H1 (cell line): ENCODE measurements around the gene PRICKLE2. TPM values are rescaled to one million over a fixed set of nuclear protein-coding genes. Genes with fewer than 3 reads are reported as not detected.

ENCODE experiments used
- CTCF ChIA-PET: fragments of 300-600 bp; sonication (Branson Sonifier 250); formaldehyde crosslinking; loops from one replicate; lab custom pipeline; 2021; ENCODE audit not compliant: partially characterized antibody; lab: Charles Lee
- POLR2A ChIA-PET: fragments of 300-600 bp; sonication (Branson Sonifier 250); formaldehyde crosslinking; loops from one replicate; lab custom pipeline; 2021; ENCODE audit warnings: inconsistent platforms; ENCODE audit not compliant: partially characterized antibody; lab: Charles Lee
- DNase-seq, 2 experiments: peaks; one replicate each; pipeline versions ENCODE4 v3.0.0 to v3.0.0-alpha.2; 2010 to 2022; ENCODE audit warnings: low spot score in 2 of 2, low read depth in 1 of 2, mixed read lengths in 1 of 2
- FAIRE-seq: peaks from 2 replicates; lab custom pipeline; 2011; peaks lifted over from hg19 to GRCh38; lab: Jason Lieb, UNC
- H2AFZ ChIP-seq: 2 replicates; pipeline ENCODE4 v1.8.1; 2012; ENCODE audit warnings: low read length, inconsistent platforms
- H2AK5ac ChIP-seq: 2 replicates; pipeline ENCODE4 v1.6.1; 2013; ENCODE audit warnings: low read depth, low read length
- H2BK120ac ChIP-seq: replicated peaks from 2 replicates; pipeline ENCODE3; 2013; ENCODE audit warnings: low read depth, low read length, inconsistent platforms
- H2BK12ac ChIP-seq: 2 replicates; pipeline ENCODE4 v1.6.1; 2013; ENCODE audit warnings: low read depth, low read length
- H2BK15ac ChIP-seq: 2 replicates; pipeline ENCODE4 v1.6.1; 2013; ENCODE audit warnings: low read length
- H2BK20ac ChIP-seq: 2 replicates; pipeline ENCODE4 v1.6.1; 2013; ENCODE audit warnings: low read length
- H2BK5ac ChIP-seq: 2 replicates; pipeline ENCODE4 v1.6.1; 2013; ENCODE audit warnings: low read depth, low read length
- H3K14ac ChIP-seq: 2 replicates; pipeline ENCODE4 v1.6.1; 2013; ENCODE audit warnings: inconsistent platforms; ENCODE audit not compliant: insufficient read length
- H3K18ac ChIP-seq: 2 replicates; pipeline ENCODE4 v1.6.1; 2013; ENCODE audit warnings: low read length; ENCODE audit errors: extremely low read depth
- H3K23ac ChIP-seq: 2 replicates; pipeline ENCODE4 v1.6.1; 2013; ENCODE audit warnings: inconsistent platforms; ENCODE audit not compliant: insufficient read length
- H3K23me2 ChIP-seq: 2 replicates; pipeline ENCODE4 v1.6.1; 2013; ENCODE audit warnings: low read depth, low read length
- H3K27ac ChIP-seq: 2 replicates; pipeline ENCODE4 v1.6.1; 2011; ENCODE audit warnings: low read depth, low read length, inconsistent platforms
- H3K27me3 ChIP-seq, 4 experiments: replicated peaks in 1 of 4; 1 replicate in 1 of 4; 2 replicates in 3 of 4; pipeline versions ENCODE4 v1.6.1 to v1.8.1; 2011 to 2013; ENCODE audit warnings: low read length in 3 of 4, mild to moderate bottlenecking in 3 of 4, inconsistent platforms in 2 of 4, mixed read lengths in 2 of 4, moderate library complexity in 1 of 4; ENCODE audit not compliant: control insufficient read depth in 3 of 4, insufficient read depth in 3 of 4; ENCODE audit errors: extremely low read depth in 1 of 4
- H3K36me3 ChIP-seq, 4 experiments: 2 replicates each; pipeline versions ENCODE4 v1.6.1 to v1.8.1; 2011 to 2013; ENCODE audit warnings: mild to moderate bottlenecking in 4 of 4, low read length in 3 of 4, moderate library complexity in 2 of 4, control low read depth in 1 of 4, inconsistent platforms in 1 of 4; ENCODE audit not compliant: insufficient read depth in 4 of 4, control insufficient read depth in 2 of 4
- H3K4ac ChIP-seq: replicated peaks from 2 replicates; pipeline ENCODE3; 2013; ENCODE audit warnings: low read length, low read depth, mixed read lengths, inconsistent platforms; ENCODE audit not compliant: insufficient read length
- H3K4me1 ChIP-seq, 4 experiments: replicated peaks in 1 of 4; 1 replicate in 1 of 4; 2 replicates in 3 of 4; pipeline versions ENCODE4 v1.6.1 to v1.8.1; 2011 to 2013; ENCODE audit warnings: low read length in 3 of 4, inconsistent platforms in 2 of 4, mixed read lengths in 1 of 4; ENCODE audit not compliant: insufficient read depth in 4 of 4, control insufficient read depth in 3 of 4
- H3K4me2 ChIP-seq, 2 experiments: 2 replicates each; pipeline versions ENCODE4 v1.6.1 to v1.8.1; 2011 to 2013; ENCODE audit warnings: low read depth in 2 of 2, low read length in 2 of 2, control low read depth in 1 of 2, inconsistent platforms in 1 of 2, mild to moderate bottlenecking in 1 of 2; ENCODE audit not compliant: insufficient read depth in 1 of 2
- H3K4me3 ChIP-seq, 4 experiments: fragments of 200-600, 300-600 bp in 1 of 4; sonication (generic), shearing (Covaris generic), sonication (Bioruptor Twin) in 1 of 4; 2 replicates each; pipeline versions ENCODE4 v1.5.1 to v1.8.1; 2011 to 2016; ENCODE audit warnings: low read length in 4 of 4, low read depth in 3 of 4, control low read depth in 2 of 4, inconsistent platforms in 2 of 4, mild to moderate bottlenecking in 2 of 4, mixed read lengths in 1 of 4, moderate library complexity in 1 of 4; ENCODE audit not compliant: insufficient read depth in 2 of 4; ENCODE audit errors: extremely low read depth in 1 of 4
- H3K56ac ChIP-seq: replicated peaks from 2 replicates; pipeline ENCODE3; 2013; ENCODE audit warnings: low read depth, mild to moderate bottlenecking, mixed read lengths, low read length, inconsistent platforms; ENCODE audit not compliant: insufficient read length
- H3K79me1 ChIP-seq: 2 replicates; pipeline ENCODE4 v1.6.1; 2013; ENCODE audit warnings: low read depth, low read length, control low read depth
- H3K79me2 ChIP-seq, 2 experiments: 2 replicates each; pipeline versions ENCODE4 v1.6.1 to v1.8.1; 2012 to 2013; ENCODE audit warnings: low read length in 2 of 2, mild to moderate bottlenecking in 2 of 2, inconsistent platforms in 1 of 2; ENCODE audit not compliant: insufficient read depth in 2 of 2, control insufficient read depth in 1 of 2
- H3K9ac ChIP-seq, 4 experiments: replicated peaks in 1 of 4; 1 replicate in 1 of 4; 2 replicates in 3 of 4; pipeline versions ENCODE4 v1.6.1 to v1.8.1; 2011 to 2013; ENCODE audit warnings: low read depth in 3 of 4, low read length in 3 of 4, control low read depth in 2 of 4, mild to moderate bottlenecking in 2 of 4, moderate library complexity in 2 of 4, inconsistent platforms in 1 of 4; ENCODE audit errors: extremely low read depth in 1 of 4
- H3K9me3 ChIP-seq, 2 experiments: 2 replicates each; pipeline versions ENCODE4 v1.6.1 to v1.8.1; 2012 to 2013; ENCODE audit warnings: mild to moderate bottlenecking in 2 of 2, moderate library complexity in 2 of 2, control low read depth in 1 of 2, inconsistent platforms in 1 of 2, low read depth in 1 of 2, low read length in 1 of 2, mixed read lengths in 1 of 2; ENCODE audit not compliant: insufficient read depth in 2 of 2
- H4K20me1 ChIP-seq, 2 experiments: replicated peaks in 1 of 2; 2 replicates each; pipeline versions ENCODE3 to v1.8.1; 2011 to 2013; ENCODE audit warnings: inconsistent platforms in 2 of 2, low read length in 2 of 2, mild to moderate bottlenecking in 1 of 2; ENCODE audit not compliant: insufficient read depth in 2 of 2, control insufficient read depth in 1 of 2
- H4K5ac ChIP-seq: 2 replicates; pipeline ENCODE4 v1.6.1; 2013; ENCODE audit warnings: low read length, low read depth, mixed read lengths, inconsistent platforms; ENCODE audit not compliant: insufficient read length
- H4K8ac ChIP-seq: 2 replicates; pipeline ENCODE4 v1.8.0; 2013; ENCODE audit warnings: mild to moderate bottlenecking, moderate library complexity, low read length, inconsistent platforms; ENCODE audit not compliant: insufficient read depth; ENCODE audit errors: extremely low read depth
- H4K91ac ChIP-seq: replicated peaks from 2 replicates; pipeline ENCODE3; 2013; ENCODE audit warnings: low read length, mixed read lengths, inconsistent platforms; ENCODE audit not compliant: insufficient read length
- BCL11A ChIP-seq, 2 experiments: IDR thresholded peaks; one replicate each; pipeline ENCODE4 v1.6.1; 2011; ENCODE audit warnings: low read depth in 2 of 2, low read length in 2 of 2, mild to moderate bottlenecking in 2 of 2
- CBX8 ChIP-seq: fragments of 300-800, 300-1000 bp; sonication (generic); IDR thresholded peaks from 2 replicates; pipeline ENCODE4 v1.7.1; 2016; ENCODE audit warnings: low read depth, low read length, borderline replicate concordance
- CEBPB ChIP-seq: IDR thresholded peaks from 2 replicates; pipeline ENCODE4 v1.6.1; 2012; ENCODE audit warnings: low read depth, low read length
- EZH2 ChIP-seq: fragments of 200-600 bp; sonication (generic); IDR thresholded peaks from 2 replicates; pipeline ENCODE4 v1.7.1; 2012; ENCODE audit warnings: low read depth, mild to moderate bottlenecking, moderate library complexity, low read length, inconsistent platforms; ENCODE audit not compliant: severe bottlenecking
- GTF2F1 ChIP-seq: IDR thresholded peaks from 2 replicates; pipeline ENCODE4 v1.6.1; 2012; ENCODE audit warnings: low read depth, low read length, improper control_type of control experiment, borderline replicate concordance
- POLR2AphosphoS5 ChIP-seq: IDR thresholded peaks from 2 replicates; pipeline ENCODE4 v1.6.1; 2011; ENCODE audit warnings: low read depth, low read length
- TBP ChIP-seq: IDR thresholded peaks from 2 replicates; pipeline ENCODE4 v1.6.1; 2011; ENCODE audit warnings: low read depth, low read length, improper control_type of control experiment
- TEAD4 ChIP-seq: IDR thresholded peaks from 2 replicates; pipeline ENCODE4 v1.6.1; 2012; ENCODE audit warnings: low read depth, low read length, inconsistent platforms, mixed read lengths
- WGBS, 2 experiments: shearing (Covaris generic) in 1 of 2; methylation state at CpG; one replicate each; pipeline versions ENCODE4 v1.1.6 to v1.1.7; 2013 to 2015; ENCODE audit warnings: low lambda C conversion rate in 2 of 2, mixed read lengths in 2 of 2, inconsistent platforms in 1 of 2, low coverage in 1 of 2, missing lambda C conversion rate in 1 of 2; ENCODE audit not compliant: insufficient replicate concordance in 2 of 2, insufficient coverage in 1 of 2, insufficient read length in 1 of 2; ENCODE audit errors: extremely low coverage in 1 of 2, missing lambda C conversion rate in 1 of 2; 5-methylcytosine and 5-hydroxymethylcytosine counted together
- polyA plus RNA-seq, 7 experiments: library from polyadenylated mRNA; depleted of rRNA in 3 of 7; stranded (reverse) in 5 of 7; unstranded in 2 of 7; fragments of >200 nt in 5 of 7; fragments of 200-250 nt in 2 of 7; gene quantifications; 1 replicate in 5 of 7; 2 replicates in 1 of 7; 4 replicates in 1 of 7; pipeline versions ENCODE4 v1.2.1 to v1.2.3, GENCODE V29; 2011 to 2013; ENCODE audit warnings: missing spikeins in 2 of 7, mixed read lengths in 2 of 7
- total RNA-seq: library from RNA; stranded (reverse); fragmentation: NEBNext Ultra II Directional; extraction: Animal tissue kit (Norgen Biotek cat#: 25700); gene quantifications from 2 replicates; pipeline ENCODE4 v1.2.1, GENCODE V29; 2021

Gene PRICKLE2
- total and polyA plus RNA-seq, 2 of the 8 experiments (the other 6 are each of a cell fraction or from before 2014, with no cell fraction given): 2.9 to 8.0 TPM

- H3K27ac ChIP-seq: no peak overlapping the region
- H3K9ac ChIP-seq: no peak overlapping the region; a peak in 1 of 7 replicates
- 89% methylated on average over 4 of the region's 4 CpGs; no CpG with 5 or more reads in 1 of the 2 experiments for WGBS, 2 experiments
Observed at GRCh38 chr3:64163755-64164148, 61.5 kb downstream of the PRICKLE2 start.

More at GRCh38 chr3:64163755-64164148, 61.5 kb downstream of the PRICKLE2 start:
- CTCF ChIA-PET: interaction anchor here (0.6 to 3.2 kb wide), 12 partner anchors 11 to 145 kb away, joined by 3 to 21 read pairs (median 3); no protein-coding TSS in a partner anchor
- H2AFZ ChIP-seq: no peak overlapping the region
- no peak overlapping the region for H4K91ac ChIP-seq
- H3K14ac ChIP-seq: no peak overlapping the region
- no peaks in the 10 kb centered on the region for H3K27me3 ChIP-seq
- peaks cover 3 to 22% (median 15%) of the 10 kb centered on the region in 4 experiments; a peak in 5 of 7 replicates for H3K4me1 ChIP-seq
- H4K8ac ChIP-seq: no peak overlapping the region
- no peak for DNase-seq
- no peaks in the 10 kb centered on the region for H4K20me1 ChIP-seq
- H3K79me2 ChIP-seq: no peaks in the 10 kb centered on the region
- H2BK20ac ChIP-seq: no peak overlapping the region
- 0 out of 2 replicates have a peak overlapping the region, but pooled peaks have one; percentile 41 for H2BK12ac ChIP-seq
- no peak overlapping the region for H3K23ac ChIP-seq
- H2AK5ac ChIP-seq: no peak overlapping the region
- no peak for FAIRE-seq
- no peak overlapping the region for H4K5ac ChIP-seq
- H3K56ac ChIP-seq: no peak overlapping the region
- H3K4me3 ChIP-seq: no peak overlapping the region
- H3K4ac ChIP-seq: no peak overlapping the region
- no peak overlapping the region for H2BK5ac ChIP-seq
- no peak overlapping the region for H2BK15ac ChIP-seq
- TF ChIP-seq TBP (no peak), EZH2 (no peak), BCL11A (IDR thresholded peaks at IDR 0.05; ENCODE audit: low read depth in 2 of 2, low read length in 2 of 2) (no peak), CBX8 (no peak), TEAD4 (no peak), GTF2F1 (no peak), CEBPB (peak; percentile 85), POLR2AphosphoS5 (no peak)
- no peaks in the 10 kb centered on the region for H3K36me3 ChIP-seq
- POLR2A ChIA-PET: interaction anchor here (1.1 kb wide), 1 partner anchor 141 kb away, joined by 3 read pairs; no protein-coding TSS in a partner anchor
- H3K23me2 ChIP-seq: no peaks in the 10 kb centered on the region
- H3K18ac ChIP-seq: no peak overlapping the region; the same call in 1 of the 2 replicates
- no peaks in the 10 kb centered on the region for H3K9me3 ChIP-seq
- H3K79me1 ChIP-seq: no peaks in the 10 kb centered on the region
- no peak overlapping the region for H3K4me2 ChIP-seq
- H2BK120ac ChIP-seq: no peak overlapping the region
